ENCODE measurements around the gene SH3BP4. TPM values are rescaled to one million over a fixed set of nuclear protein-coding genes. Genes with fewer than 3 reads are reported as not detected.

SH3BP4 gene
- total and polyA plus RNA-seq, 2 of the 13 experiments (the other 11 are each of a cell fraction or from before 2014, with no cell fraction given): 34.6 to 99.1 TPM

DNA sequence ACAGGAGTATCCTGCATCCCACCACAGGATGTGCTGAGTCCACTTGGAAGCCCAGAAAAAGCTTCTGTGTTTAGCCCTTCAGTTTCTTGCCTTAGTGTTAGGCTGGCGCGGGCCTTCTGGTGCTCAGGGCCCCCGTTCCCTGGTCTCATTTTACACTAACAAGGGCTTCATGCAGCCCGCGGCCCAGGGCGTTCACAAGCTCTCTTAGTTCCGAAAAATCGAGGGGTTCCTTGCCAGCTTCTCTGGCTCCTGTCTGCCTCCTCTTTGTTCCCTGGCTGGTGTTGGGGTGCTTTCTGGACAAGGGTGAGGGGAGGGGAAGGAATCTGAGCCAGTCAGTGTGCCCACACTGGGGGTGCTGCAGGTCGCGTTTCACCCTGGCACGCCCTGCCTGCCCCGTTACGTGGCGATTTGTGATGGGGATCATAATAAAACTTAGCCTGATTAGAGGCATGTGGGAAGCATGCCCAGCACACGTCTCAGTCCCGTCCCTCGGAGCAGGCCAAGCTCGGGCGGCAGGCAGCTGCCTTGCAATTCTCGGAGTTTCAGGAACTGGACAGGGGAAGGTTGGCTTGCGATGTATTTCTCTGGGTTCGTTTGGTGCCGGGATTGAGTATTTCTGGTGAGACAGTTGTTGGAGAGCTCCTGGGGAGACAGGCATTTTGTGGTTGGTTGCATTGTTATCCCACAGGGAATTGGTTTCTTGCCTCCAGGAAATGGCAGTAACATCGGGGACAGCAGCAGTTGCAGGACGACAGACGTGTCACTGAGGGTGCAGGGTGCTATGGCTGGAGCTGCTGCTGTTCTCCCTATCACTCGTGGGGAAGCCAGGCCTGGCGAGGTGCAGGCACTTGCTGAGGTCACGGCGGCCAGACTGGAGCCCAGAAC lies 22.9 kb downstream of the SH3BP4 start (continued):
- TF ChIP-seq NCOR1 (IDR thresholded peaks at IDR 0.05; ENCODE audit: borderline replicate concordance, low read length) (no peak), ZNF768 (CRISPR knock-in tag; IDR thresholded peaks at IDR 0.05) (no peak; the same call in 1 of the 2 replicates), ATF7 (IDR thresholded peaks at IDR 0.05) (no peak), ATF7 (CRISPR knock-in tag; IDR thresholded peaks at IDR 0.05) (no peak), AGO2 (optimal IDR thresholded peaks at IDR 0.05; ENCODE audit: low read depth, low read length) (peak; percentile 50), ZBTB1 (CRISPR knock-in tag; IDR thresholded peaks at IDR 0.05; ENCODE audit: borderline replicate concordance) (no peak), PCBP1 (IDR thresholded peaks at IDR 0.05; ENCODE audit: borderline replicate concordance, low read depth, low read length) (no peak), JDP2 (CRISPR knock-in tag; IDR thresholded peaks at IDR 0.05; ENCODE audit: borderline replicate concordance) (no peak), ZSCAN30 (CRISPR knock-in tag; IDR thresholded peaks at IDR 0.05) (no peak), CHCHD3 (CRISPR knock-in tag; IDR thresholded peaks at IDR 0.05) (0 out of 2 replicates have a peak, but pooled peaks have one; percentile 53), KDM4B (CRISPR knock-in tag; IDR thresholded peaks at IDR 0.05) (no peak), TAF15 (IDR thresholded peaks at IDR 0.05; ENCODE audit: low read depth, low read length, poor library complexity, severe bottlenecking) (no peak)
- TF ChIP-seq, protein P1, sequence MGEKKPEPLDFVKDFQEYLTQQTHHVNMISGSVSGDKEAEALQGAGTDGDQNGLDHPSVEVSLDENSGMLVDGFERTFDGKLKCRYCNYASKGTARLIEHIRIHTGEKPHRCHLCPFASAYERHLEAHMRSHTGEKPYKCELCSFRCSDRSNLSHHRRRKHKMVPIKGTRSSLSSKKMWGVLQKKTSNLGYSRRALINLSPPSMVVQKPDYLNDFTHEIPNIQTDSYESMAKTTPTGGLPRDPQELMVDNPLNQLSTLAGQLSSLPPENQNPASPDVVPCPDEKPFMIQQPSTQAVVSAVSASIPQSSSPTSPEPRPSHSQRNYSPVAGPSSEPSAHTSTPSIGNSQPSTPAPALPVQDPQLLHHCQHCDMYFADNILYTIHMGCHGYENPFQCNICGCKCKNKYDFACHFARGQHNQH (CRISPR knock-in tag; IDR thresholded peaks at IDR 0.05): no peak
- TF ChIP-seq, protein P2, sequence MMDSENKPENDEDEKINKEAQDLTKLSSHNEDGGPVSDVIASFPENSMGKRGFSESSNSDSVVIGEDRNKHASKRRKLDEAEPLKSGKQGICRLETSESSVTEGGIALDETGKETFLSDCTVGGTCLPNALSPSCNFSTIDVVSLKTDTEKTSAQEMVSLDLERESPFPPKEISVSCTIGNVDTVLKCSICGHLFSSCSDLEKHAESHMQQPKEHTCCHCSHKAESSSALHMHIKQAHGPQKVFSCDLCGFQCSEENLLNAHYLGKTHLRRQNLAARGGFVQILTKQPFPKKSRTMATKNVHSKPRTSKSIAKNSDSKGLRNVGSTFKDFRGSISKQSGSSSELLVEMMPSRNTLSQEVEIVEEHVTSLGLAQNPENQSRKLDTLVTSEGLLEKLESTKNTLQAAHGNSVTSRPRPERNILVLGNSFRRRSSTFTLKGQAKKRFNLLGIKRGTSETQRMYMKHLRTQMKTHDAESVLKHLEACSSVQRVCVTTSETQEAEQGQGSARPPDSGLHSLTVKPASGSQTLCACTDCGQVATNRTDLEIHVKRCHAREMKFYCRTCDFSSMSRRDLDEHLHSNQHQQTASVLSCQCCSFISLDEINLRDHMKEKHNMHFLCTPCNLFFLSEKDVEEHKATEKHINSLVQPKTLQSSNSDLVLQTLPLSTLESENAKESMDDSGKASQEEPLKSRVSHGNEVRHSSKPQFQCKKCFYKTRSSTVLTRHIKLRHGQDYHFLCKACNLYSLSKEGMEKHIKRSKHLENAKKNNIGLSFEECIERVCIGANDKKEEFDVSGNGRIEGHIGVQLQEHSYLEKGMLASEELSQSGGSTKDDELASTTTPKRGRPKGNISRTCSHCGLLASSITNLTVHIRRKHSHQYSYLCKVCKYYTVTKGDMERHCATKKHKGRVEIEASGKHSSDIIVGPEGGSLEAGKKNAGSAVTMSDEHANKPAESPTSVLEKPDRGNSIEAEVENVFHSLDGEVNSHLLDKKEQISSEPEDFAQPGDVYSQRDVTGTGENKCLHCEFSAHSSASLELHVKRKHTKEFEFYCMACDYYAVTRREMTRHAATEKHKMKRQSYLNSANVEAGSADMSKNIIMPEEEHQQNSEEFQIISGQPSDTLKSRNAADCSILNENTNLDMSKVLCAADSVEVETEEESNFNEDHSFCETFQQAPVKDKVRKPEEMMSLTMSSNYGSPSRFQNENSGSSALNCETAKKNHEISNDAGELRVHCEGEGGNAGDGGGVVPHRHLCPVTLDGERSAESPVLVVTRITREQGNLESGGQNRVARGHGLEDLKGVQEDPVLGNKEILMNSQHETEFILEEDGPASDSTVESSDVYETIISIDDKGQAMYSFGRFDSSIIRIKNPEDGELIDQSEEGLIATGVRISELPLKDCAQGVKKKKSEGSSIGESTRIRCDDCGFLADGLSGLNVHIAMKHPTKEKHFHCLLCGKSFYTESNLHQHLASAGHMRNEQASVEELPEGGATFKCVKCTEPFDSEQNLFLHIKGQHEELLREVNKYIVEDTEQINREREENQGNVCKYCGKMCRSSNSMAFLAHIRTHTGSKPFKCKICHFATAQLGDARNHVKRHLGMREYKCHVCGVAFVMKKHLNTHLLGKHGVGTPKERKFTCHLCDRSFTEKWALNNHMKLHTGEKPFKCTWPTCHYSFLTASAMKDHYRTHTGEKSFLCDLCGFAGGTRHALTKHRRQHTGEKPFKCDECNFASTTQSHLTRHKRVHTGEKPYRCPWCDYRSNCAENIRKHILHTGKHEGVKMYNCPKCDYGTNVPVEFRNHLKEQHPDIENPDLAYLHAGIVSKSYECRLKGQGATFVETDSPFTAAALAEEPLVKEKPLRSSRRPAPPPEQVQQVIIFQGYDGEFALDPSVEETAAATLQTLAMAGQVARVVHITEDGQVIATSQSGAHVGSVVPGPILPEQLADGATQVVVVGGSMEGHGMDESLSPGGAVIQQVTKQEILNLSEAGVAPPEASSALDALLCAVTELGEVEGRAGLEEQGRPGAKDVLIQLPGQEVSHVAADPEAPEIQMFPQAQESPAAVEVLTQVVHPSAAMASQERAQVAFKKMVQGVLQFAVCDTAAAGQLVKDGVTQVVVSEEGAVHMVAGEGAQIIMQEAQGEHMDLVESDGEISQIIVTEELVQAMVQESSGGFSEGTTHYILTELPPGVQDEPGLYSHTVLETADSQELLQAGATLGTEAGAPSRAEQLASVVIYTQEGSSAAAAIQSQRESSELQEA (CRISPR knock-in tag; IDR thresholded peaks at IDR 0.05; ENCODE audit: not compliant biosample characterization): peak; percentile 51
- TF ChIP-seq, protein P3, sequence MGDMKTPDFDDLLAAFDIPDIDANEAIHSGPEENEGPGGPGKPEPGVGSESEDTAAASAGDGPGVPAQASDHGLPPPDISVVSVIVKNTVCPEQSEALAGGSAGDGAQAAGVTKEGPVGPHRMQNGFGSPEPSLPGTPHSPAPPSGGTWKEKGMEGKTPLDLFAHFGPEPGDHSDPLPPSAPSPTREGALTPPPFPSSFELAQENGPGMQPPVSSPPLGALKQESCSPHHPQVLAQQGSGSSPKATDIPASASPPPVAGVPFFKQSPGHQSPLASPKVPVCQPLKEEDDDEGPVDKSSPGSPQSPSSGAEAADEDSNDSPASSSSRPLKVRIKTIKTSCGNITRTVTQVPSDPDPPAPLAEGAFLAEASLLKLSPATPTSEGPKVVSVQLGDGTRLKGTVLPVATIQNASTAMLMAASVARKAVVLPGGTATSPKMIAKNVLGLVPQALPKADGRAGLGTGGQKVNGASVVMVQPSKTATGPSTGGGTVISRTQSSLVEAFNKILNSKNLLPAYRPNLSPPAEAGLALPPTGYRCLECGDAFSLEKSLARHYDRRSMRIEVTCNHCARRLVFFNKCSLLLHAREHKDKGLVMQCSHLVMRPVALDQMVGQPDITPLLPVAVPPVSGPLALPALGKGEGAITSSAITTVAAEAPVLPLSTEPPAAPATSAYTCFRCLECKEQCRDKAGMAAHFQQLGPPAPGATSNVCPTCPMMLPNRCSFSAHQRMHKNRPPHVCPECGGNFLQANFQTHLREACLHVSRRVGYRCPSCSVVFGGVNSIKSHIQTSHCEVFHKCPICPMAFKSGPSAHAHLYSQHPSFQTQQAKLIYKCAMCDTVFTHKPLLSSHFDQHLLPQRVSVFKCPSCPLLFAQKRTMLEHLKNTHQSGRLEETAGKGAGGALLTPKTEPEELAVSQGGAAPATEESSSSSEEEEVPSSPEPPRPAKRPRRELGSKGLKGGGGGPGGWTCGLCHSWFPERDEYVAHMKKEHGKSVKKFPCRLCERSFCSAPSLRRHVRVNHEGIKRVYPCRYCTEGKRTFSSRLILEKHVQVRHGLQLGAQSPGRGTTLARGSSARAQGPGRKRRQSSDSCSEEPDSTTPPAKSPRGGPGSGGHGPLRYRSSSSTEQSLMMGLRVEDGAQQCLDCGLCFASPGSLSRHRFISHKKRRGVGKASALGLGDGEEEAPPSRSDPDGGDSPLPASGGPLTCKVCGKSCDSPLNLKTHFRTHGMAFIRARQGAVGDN (CRISPR knock-in tag; IDR thresholded peaks at IDR 0.05): peak; percentile 61

All from HepG2 (cell line).